ENCODE results near the gene SLC66A1. TPM values are rescaled to one million over a fixed set of nuclear protein-coding genes. Genes with fewer than 3 reads are reported as not detected.

The SLC66A1 gene
- total and polyA plus RNA-seq, 2 of the 13 experiments (the other 11 are each of a cell fraction or from before 2014, with no cell fraction given), result 15.4 to 18.9 TPM

DNA sequence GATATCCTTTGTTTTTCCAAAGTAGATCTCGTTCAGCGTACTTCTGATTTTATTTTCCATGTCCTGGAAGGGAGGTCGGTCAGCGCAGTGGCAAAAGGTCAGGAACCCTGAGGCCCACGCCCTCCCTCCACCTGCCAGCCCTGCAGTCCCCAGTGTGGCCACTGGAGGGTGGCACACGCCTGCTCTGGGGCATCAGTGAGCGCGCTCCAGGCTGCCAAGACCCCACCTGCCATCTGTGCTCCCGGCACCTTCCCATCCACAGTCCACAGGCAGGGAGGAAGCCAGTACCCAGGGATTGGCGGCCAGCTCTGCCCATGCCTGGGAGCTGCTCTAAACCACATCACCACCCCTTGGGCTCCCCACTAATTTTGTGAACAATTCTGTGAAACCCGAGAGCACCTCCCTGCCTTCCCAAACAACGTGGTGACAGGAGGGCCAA is 32.3 kb downstream of the SLC66A1 start (continued):
- TF ChIP-seq, protein P1, sequence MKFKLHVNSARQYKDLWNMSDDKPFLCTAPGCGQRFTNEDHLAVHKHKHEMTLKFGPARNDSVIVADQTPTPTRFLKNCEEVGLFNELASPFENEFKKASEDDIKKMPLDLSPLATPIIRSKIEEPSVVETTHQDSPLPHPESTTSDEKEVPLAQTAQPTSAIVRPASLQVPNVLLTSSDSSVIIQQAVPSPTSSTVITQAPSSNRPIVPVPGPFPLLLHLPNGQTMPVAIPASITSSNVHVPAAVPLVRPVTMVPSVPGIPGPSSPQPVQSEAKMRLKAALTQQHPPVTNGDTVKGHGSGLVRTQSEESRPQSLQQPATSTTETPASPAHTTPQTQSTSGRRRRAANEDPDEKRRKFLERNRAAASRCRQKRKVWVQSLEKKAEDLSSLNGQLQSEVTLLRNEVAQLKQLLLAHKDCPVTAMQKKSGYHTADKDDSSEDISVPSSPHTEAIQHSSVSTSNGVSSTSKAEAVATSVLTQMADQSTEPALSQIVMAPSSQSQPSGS (CRISPR knock-in tag; IDR thresholded peaks at IDR 0.05), result no peak
- TF ChIP-seq NFKBIZ (CRISPR knock-in tag; IDR thresholded peaks at IDR 0.05), result no peak
- TF ChIP-seq ZNF839 (CRISPR knock-in tag; IDR thresholded peaks at IDR 0.05; ENCODE audit: borderline replicate concordance), result no peak
- TF ChIP-seq CCAR2 (optimal IDR thresholded peaks at IDR 0.05; ENCODE audit: low read depth, low read length), result no peak
- TF ChIP-seq ZNF335 (CRISPR knock-in tag; IDR thresholded peaks at IDR 0.05), result no peak
- TF ChIP-seq, protein P2, sequence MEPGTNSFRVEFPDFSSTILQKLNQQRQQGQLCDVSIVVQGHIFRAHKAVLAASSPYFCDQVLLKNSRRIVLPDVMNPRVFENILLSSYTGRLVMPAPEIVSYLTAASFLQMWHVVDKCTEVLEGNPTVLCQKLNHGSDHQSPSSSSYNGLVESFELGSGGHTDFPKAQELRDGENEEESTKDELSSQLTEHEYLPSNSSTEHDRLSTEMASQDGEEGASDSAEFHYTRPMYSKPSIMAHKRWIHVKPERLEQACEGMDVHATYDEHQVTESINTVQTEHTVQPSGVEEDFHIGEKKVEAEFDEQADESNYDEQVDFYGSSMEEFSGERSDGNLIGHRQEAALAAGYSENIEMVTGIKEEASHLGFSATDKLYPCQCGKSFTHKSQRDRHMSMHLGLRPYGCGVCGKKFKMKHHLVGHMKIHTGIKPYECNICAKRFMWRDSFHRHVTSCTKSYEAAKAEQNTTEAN (CRISPR knock-in tag; conservative IDR thresholded peaks at IDR 0.05), result no peak
- TF ChIP-seq, protein P3, sequence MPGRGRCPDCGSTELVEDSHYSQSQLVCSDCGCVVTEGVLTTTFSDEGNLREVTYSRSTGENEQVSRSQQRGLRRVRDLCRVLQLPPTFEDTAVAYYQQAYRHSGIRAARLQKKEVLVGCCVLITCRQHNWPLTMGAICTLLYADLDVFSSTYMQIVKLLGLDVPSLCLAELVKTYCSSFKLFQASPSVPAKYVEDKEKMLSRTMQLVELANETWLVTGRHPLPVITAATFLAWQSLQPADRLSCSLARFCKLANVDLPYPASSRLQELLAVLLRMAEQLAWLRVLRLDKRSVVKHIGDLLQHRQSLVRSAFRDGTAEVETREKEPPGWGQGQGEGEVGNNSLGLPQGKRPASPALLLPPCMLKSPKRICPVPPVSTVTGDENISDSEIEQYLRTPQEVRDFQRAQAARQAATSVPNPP (CRISPR knock-in tag; IDR thresholded peaks at IDR 0.05), result no peak
- TF ChIP-seq, protein P4, sequence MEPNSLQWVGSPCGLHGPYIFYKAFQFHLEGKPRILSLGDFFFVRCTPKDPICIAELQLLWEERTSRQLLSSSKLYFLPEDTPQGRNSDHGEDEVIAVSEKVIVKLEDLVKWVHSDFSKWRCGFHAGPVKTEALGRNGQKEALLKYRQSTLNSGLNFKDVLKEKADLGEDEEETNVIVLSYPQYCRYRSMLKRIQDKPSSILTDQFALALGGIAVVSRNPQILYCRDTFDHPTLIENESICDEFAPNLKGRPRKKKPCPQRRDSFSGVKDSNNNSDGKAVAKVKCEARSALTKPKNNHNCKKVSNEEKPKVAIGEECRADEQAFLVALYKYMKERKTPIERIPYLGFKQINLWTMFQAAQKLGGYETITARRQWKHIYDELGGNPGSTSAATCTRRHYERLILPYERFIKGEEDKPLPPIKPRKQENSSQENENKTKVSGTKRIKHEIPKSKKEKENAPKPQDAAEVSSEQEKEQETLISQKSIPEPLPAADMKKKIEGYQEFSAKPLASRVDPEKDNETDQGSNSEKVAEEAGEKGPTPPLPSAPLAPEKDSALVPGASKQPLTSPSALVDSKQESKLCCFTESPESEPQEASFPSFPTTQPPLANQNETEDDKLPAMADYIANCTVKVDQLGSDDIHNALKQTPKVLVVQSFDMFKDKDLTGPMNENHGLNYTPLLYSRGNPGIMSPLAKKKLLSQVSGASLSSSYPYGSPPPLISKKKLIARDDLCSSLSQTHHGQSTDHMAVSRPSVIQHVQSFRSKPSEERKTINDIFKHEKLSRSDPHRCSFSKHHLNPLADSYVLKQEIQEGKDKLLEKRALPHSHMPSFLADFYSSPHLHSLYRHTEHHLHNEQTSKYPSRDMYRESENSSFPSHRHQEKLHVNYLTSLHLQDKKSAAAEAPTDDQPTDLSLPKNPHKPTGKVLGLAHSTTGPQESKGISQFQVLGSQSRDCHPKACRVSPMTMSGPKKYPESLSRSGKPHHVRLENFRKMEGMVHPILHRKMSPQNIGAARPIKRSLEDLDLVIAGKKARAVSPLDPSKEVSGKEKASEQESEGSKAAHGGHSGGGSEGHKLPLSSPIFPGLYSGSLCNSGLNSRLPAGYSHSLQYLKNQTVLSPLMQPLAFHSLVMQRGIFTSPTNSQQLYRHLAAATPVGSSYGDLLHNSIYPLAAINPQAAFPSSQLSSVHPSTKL (CRISPR knock-in tag; IDR thresholded peaks at IDR 0.05), result no peak
- TF ChIP-seq NKX3-1 (CRISPR knock-in tag; IDR thresholded peaks at IDR 0.05), result no peak
- no peak for TF ChIP-seq CEBPB (IDR thresholded peaks at IDR 0.05; ENCODE audit: borderline replicate concordance, low read depth, low read length)
- peak; percentile 29; the same call in 1 of the 2 replicates for TF ChIP-seq SMC3 (IDR thresholded peaks at IDR 0.05; ENCODE audit: low read length)
- no peak for TF ChIP-seq EHMT2 (IDR thresholded peaks at IDR 0.05; ENCODE audit: borderline replicate concordance, low read depth, low read length)
- 0 out of 2 replicates have a peak, but pooled peaks have one; percentile 16 for TF ChIP-seq GABPB1 (CRISPR knock-in tag; IDR thresholded peaks at IDR 0.05)
- no peak for TF ChIP-seq ZFX (CRISPR knock-in tag; IDR thresholded peaks at IDR 0.05; ENCODE audit: low read depth)

All from HepG2 (cell line).